SK-N-MC (cell line): ENCODE data around the gene DHX16.

Source experiments
- EZH2 ChIP-seq: fragments of 200-600 bp; sonication (generic); IDR thresholded peaks from one replicate; pipeline ENCODE4 v1.6.1; 2017; ENCODE audit warnings: antibody characterized with exemption
- POLR2AphosphoS5 ChIP-seq: IDR thresholded peaks from 2 replicates; pipeline ENCODE4 v1.6.1; 2012; ENCODE audit warnings: mild to moderate bottlenecking, low read depth, low read length, borderline replicate concordance

GRCh38 chr6:30664994-30665767 is 7.6 kb downstream of the DHX16 start:
- TF ChIP-seq EZH2 (no peak), POLR2AphosphoS5 (no peak)
